GM21423 (cell line): ENCODE results near the gene CLDN14.

Experiments
- ATAC-seq: cut with Tn5 transposase; IDR thresholded peaks from one replicate; pipeline ENCODE4 v1.9.1; 2021; ENCODE audit warnings: mild to moderate bottlenecking, moderate library complexity; ENCODE audit not compliant: unreplicated experiment

CLDN14 gene, protein sequence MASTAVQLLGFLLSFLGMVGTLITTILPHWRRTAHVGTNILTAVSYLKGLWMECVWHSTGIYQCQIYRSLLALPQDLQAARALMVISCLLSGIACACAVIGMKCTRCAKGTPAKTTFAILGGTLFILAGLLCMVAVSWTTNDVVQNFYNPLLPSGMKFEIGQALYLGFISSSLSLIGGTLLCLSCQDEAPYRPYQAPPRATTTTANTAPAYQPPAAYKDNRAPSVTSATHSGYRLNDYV

DNA sequence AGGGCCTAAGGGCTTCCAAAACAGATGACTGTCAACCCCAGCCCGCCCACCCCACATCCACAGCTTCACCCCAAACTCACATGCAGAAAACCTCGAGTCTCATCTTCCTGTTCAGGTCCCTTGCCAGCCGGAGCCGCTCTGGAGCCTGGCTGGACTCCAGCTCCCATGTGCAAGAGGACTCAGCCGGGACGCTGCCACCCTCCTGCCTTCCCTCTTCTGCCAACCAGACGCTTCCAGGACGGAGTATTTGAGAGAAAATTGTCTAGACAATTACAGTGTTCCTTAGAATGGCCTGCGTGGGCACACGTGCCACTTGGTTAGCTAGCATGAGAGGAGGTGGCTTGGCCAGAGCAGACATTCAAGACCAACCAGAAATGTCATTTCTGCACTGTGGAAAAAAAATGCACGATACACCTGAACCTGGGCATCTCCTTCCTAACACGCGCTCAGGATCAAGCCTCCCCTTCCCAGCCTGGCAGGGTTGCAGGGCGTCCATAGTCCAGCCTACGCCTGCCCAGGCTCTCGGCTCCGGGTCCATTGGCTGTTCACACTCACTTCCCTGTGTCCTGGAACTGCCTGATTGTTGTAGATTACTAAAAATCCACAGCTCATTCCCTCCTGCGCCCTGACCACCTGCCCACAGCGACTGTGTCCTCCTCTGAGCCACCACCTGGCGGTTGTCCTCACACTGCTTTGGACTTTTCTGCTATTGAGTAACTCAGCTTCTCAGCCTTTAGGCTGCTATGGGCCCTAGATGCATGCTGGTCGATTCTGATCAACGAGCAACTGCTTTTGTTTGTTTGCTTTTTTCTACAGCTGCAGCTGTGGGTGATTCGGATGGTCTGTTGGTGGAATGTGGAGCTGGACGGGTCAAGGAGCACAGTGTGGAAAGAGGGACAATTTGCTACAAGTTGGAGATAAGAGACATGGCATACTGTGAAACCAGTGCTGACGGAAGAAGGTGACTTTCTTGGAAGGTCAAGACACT lies at the start of gene CLDN14:
Gene CLDN14, minus strand, starts transcription at position 708 of the 988 bp plus-strand sequence. CDS start 18,427 bp downstream, outside the sequence.
- no peak for ATAC-seq

DNA sequence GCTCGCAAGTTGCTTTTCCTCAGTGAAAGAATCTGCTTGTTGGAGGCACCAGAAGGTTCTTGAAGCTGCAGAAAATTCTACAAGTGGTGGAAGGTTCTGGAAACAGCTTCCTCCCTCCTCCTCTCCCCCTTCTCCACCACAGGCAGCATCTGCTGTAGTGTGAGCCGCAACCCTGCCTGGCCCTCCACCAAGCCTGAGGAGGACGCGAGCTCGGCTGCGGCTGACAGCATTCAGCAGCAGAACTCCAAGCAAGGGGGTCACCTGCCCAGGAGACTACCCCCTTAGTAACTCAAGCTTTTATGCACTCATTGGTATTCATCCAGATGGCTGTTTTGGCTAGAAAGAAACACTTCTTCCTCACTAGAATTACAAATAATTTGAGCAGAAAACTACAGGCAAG lies 48.8 kb upstream of the CLDN14 start:
- ATAC-seq: no peak

DNA sequence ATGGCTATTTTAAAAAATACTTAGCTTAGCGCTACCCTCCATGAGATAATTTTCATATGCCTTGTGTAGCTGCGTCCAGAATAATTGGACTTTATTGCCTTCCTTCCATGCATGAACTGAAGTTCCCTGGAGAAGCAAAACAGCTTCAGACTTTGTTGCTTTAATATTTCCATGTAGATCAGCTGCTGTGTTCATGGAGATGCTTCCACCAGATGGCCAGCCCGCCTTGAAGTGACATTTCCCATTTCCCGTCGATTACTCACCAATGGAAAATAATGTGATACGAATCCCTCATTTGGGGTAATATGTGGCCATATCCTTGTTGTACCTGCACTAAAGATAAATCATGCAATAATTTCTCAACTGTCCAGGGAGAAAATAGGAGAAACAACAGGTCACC lies 47.4 kb upstream of the CLDN14 start:
- no peak for ATAC-seq

DNA sequence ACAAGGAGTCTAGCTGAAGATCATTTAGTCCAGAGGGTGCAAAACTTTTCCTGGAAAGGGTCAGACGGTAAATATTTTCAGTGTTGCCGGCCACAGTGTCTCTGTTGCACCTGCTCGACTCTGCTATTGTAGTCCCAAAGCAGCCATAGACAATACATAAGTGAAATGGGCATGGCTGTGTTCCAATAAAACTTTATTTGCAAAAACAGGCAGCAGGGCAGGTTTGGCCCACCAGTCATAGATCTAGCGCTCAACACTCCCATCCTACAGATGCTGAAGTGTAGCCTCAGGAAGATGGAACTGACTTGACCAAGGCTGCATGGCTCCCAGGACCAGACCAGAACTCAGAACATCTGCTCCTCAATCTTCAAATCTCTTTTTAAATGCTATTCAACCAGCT lies 46.2 kb upstream of the CLDN14 start:
- no peak for ATAC-seq

DNA sequence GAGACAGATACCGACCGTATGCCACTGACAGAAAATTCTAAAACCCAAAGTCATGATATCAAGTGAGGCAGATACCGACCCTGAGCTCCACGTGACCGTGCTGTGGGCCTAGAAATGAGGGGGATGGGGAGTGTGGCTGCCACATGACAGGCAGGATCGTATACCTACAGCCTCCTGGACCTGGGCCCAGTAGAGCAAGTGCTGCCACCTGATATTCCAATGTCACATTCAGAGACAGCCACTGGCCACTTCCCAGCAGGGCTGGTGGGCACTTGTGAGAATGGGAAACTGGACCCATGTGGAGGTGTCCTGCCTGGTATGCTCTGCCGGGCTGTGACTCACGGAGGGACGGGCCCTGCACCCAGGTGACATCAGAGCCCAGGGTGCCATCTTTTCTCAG lies 44.6 kb upstream of the CLDN14 start:
- no peak for ATAC-seq

DNA sequence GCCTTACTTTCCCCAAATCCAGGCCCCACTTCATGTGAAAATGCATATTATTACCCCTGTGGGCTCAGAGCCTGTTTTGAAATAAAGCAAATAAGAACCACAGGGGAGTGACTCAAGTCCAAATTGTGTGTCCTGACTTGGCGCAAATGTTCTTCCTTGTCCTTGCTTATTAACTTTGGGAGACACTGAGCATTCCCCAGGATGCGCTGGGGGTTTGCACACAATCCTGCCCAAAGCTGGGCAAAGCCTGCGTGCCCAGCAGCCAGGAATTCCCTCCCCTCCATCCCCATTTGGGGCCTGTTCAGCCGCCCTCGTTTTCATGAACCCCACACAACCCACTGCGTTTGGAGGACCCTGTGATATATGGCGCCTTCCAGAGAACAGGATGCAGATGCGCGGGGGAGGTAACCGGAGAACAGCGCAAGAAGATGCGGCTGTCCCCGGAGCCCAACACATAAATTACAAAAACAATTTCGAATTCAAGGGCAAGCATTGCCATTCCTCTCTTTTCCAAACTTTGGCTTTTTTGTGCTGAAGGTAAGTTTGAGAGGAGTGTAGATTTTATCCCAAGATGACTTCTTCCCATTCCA lies 42.4 kb upstream of the CLDN14 start:
- no peak for ATAC-seq

DNA sequence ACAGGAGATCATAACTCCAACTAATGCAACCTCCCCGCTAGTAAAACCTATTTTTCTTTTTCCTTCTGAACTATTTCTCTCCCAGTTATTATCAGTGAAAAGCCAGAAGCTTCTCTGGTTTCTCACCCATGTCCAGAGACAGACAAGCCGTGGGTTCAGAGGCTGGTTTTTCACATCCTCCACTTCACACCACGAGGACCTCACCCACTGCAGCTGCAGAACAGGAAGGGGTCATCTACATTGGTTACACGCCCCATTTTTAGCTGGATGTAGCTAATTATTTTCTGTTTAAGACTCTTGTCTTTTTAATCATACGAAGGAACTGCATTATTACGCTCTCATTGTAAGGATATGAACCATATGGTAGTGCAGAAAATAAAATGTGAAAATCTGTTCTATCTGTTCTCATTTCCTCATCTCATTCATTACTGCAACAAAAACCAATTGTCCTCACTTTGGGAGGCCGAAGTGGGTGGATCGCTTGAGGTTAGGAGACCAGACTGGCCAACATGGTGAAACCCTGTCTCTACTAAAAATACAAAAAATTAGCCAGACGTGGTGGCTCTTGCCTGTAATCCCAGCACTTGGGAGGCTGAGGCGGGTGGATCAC lies 39.1 kb upstream of the CLDN14 start:
- no peak for ATAC-seq

DNA sequence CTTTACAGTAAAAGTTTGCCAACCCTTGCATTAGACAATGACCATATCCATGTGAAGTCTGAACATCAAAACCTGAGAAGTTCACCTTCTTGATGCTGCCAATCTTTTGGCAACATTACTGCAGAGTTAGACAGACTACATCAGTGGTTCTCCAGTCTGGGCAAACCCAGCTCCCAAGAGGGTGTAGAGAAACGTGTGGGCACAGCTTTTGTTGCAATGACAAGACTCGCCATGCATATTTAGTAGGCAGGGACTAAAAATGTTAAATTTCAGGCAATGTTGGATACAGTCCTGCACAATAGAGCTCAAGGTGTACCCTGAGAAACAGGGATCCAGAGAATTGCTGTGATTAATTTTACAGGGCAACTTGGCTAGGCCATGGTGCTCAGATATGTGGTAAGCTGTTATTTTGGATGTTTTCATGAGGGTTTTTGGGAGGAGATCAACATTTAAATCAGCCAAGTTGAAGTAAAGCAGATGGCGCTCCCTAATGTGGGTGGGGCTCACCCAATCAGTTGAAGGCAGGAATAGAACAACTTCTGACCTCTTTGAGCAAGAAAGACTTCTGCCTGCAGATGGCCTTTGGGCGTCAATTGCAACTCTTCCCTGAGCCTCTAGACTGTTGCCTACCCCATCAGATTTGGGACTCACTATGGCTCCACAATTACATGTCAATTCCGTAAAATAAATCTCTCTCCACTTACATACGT lies 37.6 kb upstream of the CLDN14 start:
- ATAC-seq: no peak

DNA sequence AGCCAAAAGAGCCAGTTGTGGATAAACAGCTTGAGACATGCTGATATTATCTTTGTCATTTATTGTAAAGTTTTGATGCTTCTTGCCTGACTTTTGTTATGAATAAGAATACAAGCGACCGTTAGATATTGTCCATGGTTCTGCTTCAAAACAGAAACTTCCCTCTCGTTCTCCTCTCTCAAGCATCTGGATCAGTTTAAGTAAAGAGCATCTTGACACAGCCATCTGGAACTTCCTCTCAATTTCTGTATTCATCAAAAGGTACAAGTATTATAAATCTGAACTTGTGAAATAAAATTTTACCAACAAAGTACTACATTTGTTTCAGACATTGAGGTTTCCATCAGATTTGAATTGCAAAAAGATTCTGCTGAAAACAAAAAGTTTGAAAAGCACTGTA lies 36.4 kb upstream of the CLDN14 start:
- ATAC-seq: no peak

DNA sequence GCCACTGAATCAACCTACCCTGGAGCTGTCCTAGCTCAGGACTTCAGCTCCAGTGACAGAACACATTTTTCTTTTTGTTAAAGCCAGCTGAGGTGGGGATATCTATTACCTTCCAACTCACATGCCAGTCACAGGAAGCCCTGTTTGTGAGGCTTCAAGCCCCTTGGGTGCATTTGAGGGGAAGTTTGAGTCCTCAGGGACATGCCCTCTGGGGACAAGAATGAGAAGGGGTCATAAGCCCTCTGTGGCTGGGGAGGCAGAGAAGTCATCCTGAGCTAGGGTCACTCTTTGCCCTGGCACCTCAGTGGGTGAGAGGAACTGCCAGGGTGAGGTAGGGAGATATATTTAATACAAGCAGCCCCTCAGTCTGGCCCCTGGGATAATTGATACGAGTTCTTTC lies 33.5 kb upstream of the CLDN14 start:
- peak; percentile 55 for ATAC-seq

DNA sequence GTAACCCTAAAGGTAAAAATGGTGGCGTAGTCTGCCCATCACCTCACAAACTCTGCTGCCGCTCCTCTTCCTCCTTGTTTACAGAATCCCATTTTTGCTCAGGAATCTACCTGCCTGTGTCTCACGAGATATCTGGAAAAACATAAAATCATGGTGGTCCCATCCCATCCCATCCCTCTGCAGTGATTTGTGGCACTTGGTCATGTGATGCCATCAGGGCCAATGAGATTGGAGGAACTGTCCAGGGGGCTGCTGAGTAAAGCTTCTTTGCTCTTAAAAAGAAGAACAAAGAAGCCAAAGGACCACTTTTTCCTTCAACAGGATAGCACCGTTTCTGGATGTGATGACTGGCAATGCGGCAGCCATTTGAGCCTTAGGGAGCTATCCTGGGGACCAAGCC lies 33.0 kb upstream of the CLDN14 start:
- ATAC-seq: no peak

DNA sequence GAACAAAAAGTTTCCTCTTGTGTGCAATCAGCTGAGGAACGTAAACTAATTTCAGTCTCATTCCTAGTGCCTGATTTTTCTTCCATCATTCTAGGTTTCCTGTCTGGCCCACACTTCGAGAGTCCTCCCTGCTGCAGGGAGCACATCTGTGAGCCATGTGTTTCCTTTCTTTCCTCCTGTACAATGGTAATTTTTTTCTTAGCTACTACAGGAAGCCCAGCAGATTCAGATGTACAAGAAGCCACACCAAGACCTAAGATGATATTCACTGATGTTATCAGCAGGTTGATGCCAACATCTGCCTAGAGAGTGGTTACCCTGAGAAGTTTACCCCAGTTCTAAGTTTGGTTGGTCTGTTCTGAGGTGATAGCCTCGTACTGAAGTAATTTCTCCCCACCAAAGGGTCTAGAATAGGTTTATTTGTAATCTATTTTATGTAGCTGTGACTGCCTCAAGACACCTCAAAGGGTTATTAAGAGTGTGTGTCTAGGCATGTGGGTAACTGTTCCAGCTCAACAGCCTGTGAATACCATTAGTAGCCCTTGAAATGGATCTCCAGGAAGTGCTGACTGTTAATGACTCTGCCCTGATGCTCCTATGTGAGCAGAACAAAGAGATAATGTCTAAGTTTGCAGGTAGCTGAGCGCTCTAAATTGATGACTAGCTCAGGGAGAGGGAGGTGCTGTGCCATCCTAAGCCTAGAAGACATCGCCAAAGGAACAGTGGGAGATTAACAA lies 31.7 kb upstream of the CLDN14 start:
- no peak for ATAC-seq

DNA sequence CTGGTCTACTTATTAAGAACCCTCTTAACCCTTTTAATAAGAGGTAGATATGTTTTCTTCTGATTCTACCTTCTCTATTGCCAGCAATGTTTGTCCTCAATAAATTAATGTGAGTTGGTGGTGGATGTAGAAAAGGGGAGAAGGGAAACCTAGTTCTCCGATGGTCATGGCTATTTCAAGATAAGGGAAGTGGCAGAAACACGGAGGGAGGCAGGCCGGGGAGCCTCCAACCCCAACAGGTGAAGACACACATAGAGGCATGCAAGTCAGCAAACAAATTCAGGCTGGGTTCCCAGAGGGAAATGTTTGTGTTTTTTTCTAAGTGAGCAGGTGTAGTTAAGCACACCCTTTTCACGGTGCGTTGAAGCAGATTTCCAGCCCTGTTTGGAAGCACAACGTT lies 31.0 kb upstream of the CLDN14 start:
- no peak for ATAC-seq

DNA sequence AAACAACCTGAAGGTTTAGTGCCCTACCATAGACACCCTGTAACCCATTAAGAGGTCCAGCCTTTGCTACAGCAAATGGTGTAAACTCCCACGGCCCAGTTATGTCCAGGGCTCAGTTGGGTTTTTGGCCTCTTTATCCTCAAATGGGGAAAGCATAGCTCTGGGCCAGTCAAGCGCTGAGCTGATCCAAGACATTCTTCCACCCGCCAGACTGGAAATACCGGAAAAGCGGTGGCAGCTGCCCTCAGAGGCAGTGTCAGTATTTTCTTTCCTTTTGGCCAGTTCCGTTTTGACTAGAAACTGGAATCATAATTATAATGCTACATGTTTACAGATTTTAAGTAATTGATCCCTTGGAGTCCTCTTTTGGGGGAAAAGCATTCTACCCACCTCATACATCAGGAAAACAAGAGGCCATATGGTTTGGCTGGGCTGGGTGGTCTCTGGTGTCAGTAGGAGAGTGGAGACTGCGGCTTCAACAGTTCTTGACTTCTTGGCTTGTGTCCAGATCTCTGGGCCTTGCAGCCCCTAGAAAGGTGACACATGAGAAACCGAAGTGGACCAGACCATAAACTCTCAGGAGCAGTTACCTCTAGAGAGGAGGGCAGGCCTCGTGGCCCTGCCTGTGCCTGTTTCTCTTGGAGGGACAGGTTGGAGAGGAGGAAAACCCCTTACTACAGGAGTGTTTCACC lies 30.2 kb upstream of the CLDN14 start:
- no peak for ATAC-seq

DNA sequence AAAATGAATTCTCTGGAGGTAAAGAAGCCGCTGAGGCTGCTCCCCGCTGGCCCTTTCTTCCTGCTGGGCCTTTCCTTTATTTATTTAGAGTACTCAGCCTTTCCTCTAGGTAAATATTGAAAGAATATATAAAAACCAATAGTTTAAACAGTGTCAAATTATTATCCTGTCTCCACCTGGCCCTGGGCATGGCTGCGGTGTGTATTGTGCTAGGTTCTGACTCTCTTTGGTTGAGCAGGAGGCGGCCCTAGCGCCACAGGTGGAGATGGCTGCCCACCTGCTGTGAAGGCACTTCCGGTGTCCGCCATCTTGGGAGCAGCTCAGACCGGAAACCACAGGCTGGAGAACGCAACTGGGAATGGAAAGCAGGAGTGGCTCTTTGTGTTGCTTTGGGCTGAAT lies 29.0 kb upstream of the CLDN14 start:
- ATAC-seq: no peak

DNA sequence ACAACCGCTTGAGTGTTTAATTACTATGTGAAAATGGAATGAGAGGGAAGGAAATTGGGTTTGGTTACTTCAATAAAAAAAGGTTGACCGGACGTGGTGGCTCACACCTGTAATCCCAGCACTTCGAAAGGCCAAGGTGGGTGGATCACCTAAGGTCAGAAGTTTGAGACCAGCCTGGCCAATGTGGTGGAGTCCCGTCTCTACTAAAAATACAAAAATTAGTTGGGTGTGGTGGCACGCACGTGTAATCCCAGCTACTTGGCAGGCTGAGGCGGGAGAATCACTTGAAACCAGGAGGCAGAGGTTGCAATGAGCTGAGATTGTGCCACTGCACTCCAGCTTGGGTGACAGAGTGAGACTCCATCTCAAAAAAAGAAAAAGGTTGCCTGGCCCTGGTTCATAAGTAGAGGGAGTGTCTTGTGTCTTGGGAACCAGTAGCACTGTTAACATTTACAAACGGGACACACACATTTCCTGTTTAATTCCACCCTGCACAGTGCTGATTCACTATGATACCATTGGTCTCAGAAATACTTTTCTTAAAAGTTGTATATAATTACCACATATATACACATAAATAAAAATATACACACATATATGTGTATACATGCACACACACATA lies 27.6 kb upstream of the CLDN14 start:
- no peak for ATAC-seq

DNA sequence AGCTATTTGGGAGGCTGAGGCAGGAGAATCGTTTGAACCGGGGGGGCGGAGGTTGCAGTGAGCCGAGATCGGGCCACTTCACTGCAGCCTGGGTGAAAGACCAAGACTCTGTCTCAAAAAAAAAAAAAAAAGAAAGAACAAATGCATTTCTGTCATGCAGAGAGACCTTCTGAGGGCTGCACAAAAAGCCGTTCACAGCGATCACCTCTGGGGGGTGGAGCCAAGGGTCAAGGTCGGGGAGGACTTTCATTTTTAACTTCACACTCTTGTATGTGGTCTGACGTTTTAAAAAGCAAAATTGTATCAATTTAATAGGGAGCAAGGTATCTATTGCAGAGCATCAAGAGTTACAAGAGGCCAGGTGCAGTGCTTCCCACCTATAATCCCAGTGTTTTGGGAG lies 26.6 kb upstream of the CLDN14 start:
- ATAC-seq: no peak

DNA sequence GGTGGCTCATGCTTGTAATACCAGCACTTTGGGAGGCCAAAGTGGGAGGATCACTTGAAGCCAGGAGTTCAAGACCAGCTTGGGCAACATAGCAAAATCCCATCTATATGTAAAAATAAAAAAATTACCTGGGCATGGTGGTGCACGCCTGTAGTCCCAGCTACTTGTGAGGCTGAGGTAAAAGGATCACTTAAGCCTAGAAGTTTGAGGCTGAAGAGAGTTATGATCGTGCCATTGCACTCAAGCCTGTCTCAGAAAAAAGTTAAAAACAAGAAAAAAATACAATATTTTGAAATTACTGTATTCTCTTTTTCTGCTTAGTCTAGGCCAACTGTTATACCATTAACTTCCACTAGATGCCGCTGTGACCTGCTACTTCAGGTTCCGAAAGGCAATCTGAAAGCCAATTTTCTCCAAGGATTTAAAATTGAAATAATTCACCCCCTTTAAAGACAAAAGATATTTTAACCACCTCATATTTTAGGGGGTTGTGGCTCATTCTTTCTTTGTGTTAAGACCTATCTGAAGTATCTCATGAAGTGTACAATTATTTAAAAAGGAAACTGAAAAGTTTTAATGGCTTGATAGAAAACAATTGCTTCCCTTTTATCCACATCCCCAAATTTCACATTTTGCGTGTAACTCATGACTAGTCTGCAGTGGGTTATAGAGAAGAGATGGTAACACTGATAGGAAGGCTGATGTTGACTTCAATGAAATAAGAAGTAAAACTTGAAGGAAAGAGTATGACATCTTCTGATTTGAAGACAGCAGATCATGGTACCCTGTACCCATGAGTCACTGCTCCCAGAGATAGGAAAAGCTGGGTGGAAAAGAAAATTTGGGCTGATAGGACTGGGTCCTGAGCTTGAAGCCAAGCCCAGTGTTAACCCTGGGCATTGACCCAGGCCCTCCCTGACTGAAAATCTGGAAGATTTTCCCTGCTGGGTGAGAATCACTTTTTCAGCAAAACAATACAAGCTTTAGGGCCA lies 24.4 kb upstream of the CLDN14 start:
- no peak for ATAC-seq
